Measurements from ENCODE around the gene PIWIL1.

Gene PIWIL1

GRCh38 chr12:130336723-130337487 is 782 bp upstream of the PIWIL1 start:
- DNase-seq (ENCODE audit: low spot score), result no peak

GRCh38 chr12:130338794-130339601 is 1.3 kb downstream of the PIWIL1 start:
- DNase-seq (ENCODE audit: low spot score), result no peak

- no peak for DNase-seq (ENCODE audit: low spot score)
These were observed 2.3 kb downstream of the PIWIL1 start for GRCh38 chr12:130339951-130340350.

GRCh38 chr12:130342442-130342841 is 4.8 kb downstream of the PIWIL1 start:
- no peak for DNase-seq (ENCODE audit: low spot score)

GRCh38 chr12:130342842-130343241 is 5.2 kb downstream of the PIWIL1 start:
- no peak for DNase-seq (ENCODE audit: low spot score)

GRCh38 chr12:130344529-130344928 is 6.8 kb downstream of the PIWIL1 start:
- no peak for DNase-seq (ENCODE audit: low spot score)

- DNase-seq (ENCODE audit: low spot score), result no peak
These were observed 7.6 kb downstream of the PIWIL1 start for GRCh38 chr12:130345292-130345691.

- DNase-seq (ENCODE audit: low spot score), result no peak
These were observed 9.9 kb downstream of the PIWIL1 start for GRCh38 chr12:130347588-130347987.

- no peak for DNase-seq (ENCODE audit: low spot score)
These were observed 13.0 kb downstream of the PIWIL1 start for GRCh38 chr12:130350715-130351114.

GRCh38 chr12:130351326-130351725 is 13.6 kb downstream of the PIWIL1 start:
- no peak for DNase-seq (ENCODE audit: low spot score)

GRCh38 chr12:130353081-130353480 is 15.4 kb downstream of the PIWIL1 start:
- DNase-seq (ENCODE audit: low spot score), result no peak

GRCh38 chr12:130354407-130354806 is 16.7 kb downstream of the PIWIL1 start:
- DNase-seq (ENCODE audit: low spot score), result no peak

GRCh38 chr12:130356222-130356621 is 18.5 kb downstream of the PIWIL1 start:
- no peak for DNase-seq (ENCODE audit: low spot score)

GRCh38 chr12:130357241-130357640 is 19.6 kb downstream of the PIWIL1 start:
- DNase-seq (ENCODE audit: low spot score), result no peak

- no peak for DNase-seq (ENCODE audit: low spot score)
These were observed 20.1 kb downstream of the PIWIL1 start for GRCh38 chr12:130357729-130358330.

GRCh38 chr12:130362060-130362459 is 24.4 kb downstream of the PIWIL1 start:
- DNase-seq (ENCODE audit: low spot score), result no peak

- no peak for DNase-seq (ENCODE audit: low spot score)
These were observed 26.9 kb downstream of the PIWIL1 start for GRCh38 chr12:130364578-130364977.

- DNase-seq (ENCODE audit: low spot score), result no peak
These were observed 28.5 kb downstream of the PIWIL1 start for GRCh38 chr12:130366159-130366558.

- no peak for DNase-seq (ENCODE audit: low spot score)
These were observed 29.3 kb downstream of the PIWIL1 start for GRCh38 chr12:130367003-130367402.

GRCh38 chr12:130367523-130367922 is 29.8 kb downstream of the PIWIL1 start:
- no peak for DNase-seq (ENCODE audit: low spot score)

- DNase-seq (ENCODE audit: low spot score), result no peak
These were observed 32.1 kb downstream of the PIWIL1 start for GRCh38 chr12:130369816-130370215.

GRCh38 chr12:130371296-130371695 is 33.6 kb downstream of the PIWIL1 start:
- no peak for DNase-seq (ENCODE audit: low spot score)

GRCh38 chr12:130372936-130373335 is 35.2 kb downstream of the PIWIL1 start:
- DNase-seq (ENCODE audit: low spot score), result no peak

Measured in left forelimb (tissue), 1 donor.